ENCODE measurements around the gene LGR5.

LGR5 gene, protein sequence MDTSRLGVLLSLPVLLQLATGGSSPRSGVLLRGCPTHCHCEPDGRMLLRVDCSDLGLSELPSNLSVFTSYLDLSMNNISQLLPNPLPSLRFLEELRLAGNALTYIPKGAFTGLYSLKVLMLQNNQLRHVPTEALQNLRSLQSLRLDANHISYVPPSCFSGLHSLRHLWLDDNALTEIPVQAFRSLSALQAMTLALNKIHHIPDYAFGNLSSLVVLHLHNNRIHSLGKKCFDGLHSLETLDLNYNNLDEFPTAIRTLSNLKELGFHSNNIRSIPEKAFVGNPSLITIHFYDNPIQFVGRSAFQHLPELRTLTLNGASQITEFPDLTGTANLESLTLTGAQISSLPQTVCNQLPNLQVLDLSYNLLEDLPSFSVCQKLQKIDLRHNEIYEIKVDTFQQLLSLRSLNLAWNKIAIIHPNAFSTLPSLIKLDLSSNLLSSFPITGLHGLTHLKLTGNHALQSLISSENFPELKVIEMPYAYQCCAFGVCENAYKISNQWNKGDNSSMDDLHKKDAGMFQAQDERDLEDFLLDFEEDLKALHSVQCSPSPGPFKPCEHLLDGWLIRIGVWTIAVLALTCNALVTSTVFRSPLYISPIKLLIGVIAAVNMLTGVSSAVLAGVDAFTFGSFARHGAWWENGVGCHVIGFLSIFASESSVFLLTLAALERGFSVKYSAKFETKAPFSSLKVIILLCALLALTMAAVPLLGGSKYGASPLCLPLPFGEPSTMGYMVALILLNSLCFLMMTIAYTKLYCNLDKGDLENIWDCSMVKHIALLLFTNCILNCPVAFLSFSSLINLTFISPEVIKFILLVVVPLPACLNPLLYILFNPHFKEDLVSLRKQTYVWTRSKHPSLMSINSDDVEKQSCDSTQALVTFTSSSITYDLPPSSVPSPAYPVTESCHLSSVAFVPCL

DNA sequence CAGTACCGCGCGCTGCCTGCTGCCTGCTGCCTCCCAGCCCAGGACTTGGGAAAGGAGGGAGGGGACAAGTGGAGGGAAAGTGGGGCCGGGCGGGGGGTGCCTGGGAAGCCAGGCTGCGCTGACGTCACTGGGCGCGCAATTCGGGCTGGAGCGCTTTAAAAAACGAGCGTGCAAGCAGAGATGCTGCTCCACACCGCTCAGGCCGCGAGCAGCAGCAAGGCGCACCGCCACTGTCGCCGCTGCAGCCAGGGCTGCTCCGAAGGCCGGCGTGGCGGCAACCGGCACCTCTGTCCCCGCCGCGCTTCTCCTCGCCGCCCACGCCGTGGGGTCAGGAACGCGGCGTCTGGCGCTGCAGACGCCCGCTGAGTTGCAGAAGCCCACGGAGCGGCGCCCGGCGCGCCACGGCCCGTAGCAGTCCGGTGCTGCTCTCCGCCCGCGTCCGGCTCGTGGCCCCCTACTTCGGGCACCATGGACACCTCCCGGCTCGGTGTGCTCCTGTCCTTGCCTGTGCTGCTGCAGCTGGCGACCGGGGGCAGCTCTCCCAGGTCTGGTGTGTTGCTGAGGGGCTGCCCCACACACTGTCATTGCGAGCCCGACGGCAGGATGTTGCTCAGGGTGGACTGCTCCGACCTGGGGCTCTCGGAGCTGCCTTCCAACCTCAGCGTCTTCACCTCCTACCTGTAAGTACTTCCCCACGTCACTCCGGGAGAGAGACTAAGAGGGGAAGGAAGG, at the start of gene LGR5:
TSS of gene LGR5 (plus strand) at position 186 of the 732 bp plus-strand sequence. CDS start at position 469, 283 bp downstream.
- no peak for DNase-seq

DNA sequence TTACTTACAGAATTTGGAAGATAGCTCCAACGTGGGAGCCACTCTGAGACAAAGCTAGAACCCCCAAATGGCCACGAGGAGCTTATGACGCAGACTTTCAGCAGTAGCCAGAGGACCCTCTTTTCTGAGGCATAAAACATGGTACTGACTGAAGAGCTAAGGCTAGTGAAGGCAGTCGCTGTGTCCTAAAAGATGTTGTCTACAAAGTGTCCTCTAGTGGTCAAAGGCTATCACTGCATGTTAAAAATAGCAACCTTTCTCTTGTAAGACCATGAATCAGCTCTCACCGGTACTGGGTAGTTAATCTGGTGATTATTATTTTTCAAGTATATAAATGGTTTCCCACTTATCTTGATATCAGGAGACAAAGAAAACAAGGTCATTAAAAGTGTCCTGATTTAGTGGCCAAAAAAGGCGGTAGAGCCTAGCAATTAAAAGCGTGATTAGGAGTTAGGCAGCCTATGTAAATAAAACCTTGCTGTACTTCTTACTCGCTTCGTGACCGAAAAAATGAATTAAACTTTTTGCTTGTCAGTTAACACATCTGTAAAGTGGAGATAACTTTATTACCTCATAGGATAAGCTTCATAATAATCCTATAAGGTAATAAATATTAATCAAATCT, 47.0 kb upstream of the LGR5 start:
- DNase-seq, result peak; percentile 55 to 58

DNA sequence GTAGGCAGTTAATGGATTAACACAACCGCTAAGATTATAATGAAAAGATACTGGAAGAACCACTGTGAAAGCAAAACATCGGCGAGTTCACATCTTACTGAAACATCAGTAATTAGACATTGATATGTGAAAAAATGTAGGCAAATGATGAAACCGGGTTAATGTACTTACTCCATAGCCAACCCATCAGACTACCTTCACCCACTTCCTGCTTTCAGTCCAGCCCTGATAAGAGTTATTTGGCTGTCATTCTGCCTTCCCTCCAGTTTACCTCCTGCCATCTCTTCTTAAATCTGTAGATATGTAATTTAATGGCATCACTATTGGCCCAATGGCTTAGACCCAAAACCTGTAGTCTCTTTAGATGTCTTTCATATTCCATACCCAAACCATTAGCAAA, 46.0 kb upstream of the LGR5 start:
- no peak for DNase-seq

DNA sequence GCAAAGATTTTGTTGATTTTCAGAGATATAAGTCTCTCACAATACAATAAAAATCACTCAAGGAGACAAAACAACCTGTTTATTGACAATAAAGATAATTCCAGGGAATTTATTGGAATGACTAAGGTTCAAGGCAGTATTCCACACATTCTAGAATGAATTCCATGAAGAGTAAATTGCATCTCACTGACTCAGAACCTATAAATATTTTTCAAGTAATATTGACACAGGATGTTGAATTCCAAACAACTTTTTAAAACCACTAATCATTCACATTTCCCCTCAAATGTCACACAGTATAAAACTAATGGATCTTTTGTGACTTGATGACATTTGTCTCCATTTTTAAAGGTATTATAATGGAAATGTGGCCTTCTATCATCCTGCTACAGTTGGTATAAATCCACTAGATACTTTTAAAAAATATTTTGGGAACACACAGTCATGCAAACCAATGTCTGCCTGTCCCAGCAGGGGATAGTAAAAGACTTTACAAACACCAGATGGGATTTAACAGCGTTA, 42.1 kb upstream of the LGR5 start:
- no peak for DNase-seq

DNA sequence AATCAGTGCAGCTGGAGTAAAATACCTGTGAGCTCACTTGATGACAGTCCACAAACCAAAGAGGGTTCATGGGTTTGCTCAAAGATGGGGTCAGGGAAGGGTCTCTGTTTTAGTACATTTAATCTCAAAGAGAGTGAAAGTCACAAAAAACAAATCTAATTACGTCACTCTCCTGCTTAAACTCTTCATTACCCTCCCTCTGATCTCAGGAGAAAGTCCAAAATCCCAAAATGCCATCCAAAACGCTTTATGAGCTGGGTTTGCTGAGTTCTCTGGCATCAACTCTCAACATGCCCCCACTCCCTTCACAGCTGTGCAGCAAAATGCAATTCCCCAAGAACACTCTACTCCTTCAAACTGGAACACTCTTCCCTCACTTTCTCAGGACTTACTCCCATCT, 40.4 kb upstream of the LGR5 start:
- DNase-seq, result no peak

DNA sequence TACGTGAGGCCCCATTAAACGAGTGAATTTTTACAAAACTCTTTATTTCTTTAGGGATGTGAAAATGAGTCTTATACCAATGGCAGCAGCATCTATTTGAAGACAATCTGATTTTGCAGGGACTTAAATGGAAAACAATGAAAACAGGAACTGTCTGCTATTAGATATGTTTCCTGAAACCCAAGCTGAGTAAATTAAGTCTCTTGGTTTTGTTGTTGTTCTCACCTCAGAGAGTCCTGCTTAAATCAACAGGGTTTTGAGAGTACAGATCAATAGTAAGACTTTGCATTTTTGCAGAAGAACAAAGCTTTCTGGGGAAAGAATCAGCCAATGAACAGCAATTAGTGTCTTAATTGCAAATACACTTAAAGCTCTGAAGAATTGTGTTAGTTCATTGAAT, 39.1 kb upstream of the LGR5 start:
- no peak for DNase-seq

DNA sequence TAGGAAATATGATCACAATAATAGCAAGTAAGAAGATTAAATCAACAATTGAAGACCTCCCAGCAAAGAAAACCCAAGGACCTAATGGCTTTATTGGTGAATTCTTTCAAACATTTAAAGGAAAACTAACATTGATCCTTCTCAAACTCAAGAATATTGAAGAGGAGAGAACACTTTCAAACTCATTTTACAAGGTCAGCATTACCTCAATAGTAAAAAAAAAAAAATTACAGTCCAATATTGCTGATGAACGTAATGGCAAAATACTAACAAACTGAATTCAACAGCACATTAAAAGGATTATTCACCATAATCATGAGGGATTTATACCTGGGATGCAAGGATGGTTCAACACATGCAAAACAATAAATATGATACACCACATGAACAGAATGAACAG, 33.7 kb upstream of the LGR5 start:
- DNase-seq, result no peak

DNA sequence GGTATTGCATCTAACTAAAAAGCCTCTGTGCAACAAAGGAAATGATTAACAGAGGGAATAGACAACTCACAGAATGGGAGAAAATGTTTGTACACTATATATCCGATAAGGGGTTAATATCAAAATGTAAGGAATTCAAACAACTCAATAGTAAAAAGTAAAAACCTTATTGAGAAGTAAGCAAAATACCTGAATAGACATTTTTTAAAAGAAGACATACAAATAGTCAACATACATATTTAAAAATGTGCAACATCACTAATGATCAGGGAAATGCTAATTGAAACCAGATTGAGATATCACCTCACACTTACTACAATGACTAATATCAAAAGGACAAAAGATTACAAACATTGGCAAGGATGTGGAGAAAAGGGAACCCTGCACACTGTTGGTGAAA, 31.9 kb upstream of the LGR5 start:
- no peak for DNase-seq

DNA sequence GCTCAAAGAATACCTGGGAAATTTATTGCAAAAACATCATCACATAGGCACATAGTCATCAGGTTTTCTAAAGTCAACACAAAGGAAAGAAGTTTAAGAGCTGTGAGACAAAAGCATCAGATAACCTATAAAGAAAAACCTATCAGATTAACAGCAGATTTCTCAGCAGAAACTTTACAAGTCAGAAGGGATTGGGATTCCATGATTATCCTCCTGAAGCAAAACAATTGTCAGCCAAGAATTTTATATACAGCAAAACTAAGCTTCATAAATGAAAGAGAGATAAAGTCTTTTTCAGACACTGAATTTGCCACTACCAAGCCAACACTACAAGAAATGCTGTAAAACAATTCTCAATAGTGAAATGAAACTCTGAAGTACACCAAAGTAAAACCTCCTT, 28.8 kb upstream of the LGR5 start:
- DNase-seq, result no peak

DNA sequence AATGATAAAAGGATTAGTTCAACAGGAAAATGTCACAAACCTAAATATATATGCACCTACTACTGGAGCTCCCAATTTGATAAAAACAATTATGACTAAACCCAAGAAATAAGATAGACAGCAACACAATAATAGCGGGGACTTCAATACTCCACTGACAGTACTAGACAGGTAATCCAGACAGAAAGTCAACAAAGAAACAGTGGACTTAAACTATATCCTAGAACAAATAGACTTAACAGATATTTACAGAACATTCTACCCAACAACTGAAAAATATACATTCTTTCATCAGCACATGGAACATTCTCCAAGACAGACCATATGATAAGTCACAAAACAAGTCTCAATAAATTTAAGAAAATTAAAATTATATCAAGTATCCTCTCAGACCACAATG, 28.0 kb upstream of the LGR5 start:
- no peak for DNase-seq

DNA sequence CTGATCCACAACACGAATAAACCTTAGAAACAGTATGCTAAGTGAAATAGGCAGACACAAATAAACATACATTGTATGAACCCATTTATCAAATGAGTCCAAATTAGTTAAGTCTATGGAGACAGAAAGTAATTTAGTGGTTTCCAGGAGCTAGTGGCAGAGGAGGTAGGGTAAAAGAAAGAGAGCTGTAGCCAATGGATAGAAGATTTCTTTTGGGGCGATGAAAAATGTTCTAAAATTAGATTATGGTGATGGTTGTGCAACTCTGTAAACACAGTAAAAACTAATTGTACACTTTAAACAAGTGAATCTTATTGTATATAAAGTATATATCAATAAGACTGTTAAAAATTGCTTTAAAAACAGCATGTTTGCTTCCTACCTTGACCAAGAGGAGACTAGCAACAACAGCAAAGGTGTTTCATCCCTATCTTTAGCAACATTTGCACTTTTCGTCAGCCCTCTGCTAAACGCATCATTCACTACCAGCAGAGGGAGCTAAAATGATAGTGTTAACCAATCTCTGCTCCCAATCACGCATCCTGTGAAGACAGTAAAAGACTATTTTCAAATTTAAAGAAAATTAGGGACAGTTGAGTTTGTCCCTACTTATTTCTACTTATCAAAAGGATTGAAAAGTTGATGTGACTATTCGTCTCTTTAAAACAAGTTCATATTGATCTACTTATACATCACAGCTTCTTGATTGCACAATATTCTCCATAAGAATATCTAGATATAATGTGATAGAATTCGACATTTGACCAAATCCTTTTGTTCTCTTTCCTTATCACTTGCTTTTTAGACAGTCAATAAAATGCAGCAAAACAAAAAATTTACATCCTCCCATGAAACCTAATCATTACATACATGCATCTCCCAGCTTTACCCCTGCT, 24.0 kb upstream of the LGR5 start:
- DNase-seq, result peak; percentile 49 to 50

DNA sequence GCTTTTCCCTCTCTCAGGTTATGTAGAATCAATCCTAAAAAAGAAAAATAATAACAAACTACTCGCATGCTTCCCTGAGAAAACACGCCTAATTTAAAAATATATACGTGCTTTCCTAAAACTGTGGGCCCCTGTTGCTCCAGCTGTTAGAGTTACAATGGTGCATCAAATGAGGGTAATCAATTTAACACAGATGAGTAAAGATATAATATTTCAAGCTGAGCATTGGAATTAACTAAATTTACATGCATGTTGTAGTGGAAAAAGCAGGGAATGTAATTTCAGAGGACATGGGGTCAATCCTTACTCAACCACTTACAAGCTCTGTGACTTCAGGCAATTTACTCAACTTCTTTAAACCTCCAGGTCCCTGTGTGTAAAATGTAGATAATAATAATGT, 22.4 kb upstream of the LGR5 start:
- no peak for DNase-seq

DNA sequence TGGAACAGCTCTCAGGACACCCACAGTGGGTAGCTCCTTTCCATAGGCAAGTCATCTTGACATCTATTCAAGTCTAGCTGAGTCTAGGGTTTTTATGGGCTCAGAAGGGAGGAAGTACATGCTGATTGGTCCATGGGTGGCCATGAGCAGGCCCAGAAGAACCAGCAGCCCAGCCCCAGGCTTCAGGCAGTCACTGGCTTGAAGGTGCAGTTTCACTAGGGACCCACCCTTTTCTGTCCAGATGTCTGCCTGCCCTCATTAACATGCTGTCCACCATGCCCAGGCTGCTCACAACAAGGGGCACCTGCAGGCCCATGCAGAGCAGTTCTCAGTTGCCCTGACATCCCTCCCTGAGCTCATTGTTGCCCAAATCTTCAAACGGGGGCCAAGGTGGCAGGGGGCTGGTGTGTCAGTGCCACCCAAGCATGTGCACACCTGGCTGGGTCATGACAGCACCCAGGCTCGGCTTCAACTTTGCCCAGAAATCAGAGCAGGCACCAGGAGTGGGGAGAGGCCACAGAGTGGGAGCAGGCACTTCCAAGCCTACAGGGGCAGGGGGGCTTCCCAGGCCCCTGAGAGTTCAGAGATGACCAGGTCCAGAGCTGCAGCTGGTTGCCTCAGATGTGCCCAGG, 18.7 kb upstream of the LGR5 start:
- no peak for DNase-seq

DNA sequence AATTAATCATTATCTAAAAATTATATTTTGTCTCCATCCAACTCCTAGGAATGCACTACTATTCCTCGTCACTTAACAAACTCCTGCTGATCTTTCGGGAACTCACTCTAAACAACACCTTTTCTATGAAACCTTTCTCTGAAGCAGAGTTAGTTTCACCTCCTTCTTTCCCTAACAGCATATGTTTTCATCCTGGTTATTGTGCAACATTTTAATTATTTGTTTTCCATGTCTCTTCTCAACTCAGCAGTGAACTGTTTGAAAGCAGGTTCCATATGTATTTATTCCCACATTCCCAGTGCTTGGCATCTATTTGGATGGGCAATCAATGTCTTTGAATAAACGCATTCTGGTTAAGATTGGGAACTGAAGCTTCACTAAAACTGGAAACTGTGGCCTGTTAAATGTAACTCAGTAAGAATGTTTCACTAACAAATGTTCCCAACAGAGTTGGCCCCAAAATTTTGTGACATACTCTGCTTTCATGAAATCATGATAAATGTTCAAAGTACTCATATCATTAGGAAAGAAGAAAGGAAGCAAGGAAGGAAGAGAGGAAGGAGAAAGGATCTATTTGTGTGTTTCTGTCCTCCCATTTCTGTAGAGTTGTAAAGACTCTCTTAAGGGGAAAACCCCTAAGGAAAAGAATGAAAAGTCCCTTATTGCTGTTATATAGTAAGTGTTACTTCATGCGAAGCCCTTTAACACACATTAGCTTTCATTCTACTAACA, 13.9 kb upstream of the LGR5 start:
- DNase-seq, result no peak

DNA sequence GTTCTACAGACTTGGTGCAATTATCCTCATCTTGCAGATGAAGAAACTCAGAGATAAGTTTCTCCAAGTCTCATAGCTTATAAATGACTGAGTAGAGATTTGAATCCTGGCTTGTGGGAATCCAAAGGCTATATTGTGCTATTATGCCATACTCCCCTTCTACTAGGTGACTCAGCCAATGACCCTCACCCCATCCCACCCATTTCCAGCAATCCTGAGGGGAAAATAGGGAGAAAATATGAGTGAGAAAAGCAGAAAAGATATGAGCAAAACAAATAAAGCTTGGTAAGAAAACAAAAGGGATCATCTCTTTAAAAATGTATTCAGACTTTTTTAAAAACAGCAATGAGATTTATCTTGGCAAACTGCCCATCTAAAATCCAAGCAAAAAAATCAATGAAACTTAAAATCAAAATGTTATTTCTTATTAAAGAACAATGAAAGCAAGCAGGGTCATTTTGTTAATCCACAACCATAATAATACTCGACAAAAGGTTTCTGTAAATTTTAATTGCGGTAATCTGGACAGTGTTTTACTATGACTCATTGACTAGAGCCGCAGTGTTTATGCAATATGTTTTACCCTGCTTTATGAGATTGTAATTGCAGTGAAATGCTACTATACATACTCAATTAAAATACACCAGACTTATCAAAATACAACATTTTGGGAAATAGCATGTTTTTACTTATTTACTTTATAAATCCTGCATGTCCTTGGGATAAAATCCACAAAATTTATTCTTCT, 13.1 kb upstream of the LGR5 start:
- DNase-seq, result no peak

DNA sequence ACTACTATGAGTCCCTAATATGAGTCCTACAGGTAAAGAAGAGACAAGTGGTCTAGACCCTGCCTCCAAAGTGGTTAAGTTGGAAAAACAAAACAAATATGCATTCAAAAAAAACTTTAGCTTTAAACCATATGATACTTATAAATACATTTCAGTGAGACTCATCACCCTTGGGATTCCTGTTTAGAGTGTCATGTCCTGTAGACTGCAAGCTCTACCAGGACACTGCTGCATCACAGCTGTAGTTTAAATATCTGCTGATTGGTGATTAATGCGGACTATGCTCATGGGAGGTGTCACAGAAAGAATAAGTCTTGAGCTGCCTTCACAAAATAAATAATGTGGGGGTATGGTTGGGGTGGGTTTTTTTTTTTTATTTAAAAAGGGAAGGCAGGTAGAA, 8.8 kb upstream of the LGR5 start:
- DNase-seq, result no peak

DNA sequence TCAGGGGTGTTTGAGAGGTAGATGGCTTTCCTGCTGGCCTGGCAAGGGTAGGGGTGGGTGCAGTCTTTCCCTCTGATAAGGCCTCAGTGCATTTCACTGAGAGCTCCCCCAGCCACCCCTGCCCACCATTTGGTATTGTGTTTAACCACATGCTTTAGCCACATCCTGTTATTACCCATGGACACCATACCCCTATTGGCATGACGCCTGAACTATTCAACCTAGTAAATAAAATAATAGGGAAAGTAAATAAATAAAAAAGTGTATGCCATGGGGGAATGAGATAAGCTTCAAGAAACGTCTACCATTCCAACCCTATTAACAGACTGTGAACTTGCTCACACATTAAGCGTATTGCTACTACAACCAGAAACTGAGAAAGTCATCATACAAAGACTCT, 7.6 kb upstream of the LGR5 start:
- DNase-seq, result no peak

DNA sequence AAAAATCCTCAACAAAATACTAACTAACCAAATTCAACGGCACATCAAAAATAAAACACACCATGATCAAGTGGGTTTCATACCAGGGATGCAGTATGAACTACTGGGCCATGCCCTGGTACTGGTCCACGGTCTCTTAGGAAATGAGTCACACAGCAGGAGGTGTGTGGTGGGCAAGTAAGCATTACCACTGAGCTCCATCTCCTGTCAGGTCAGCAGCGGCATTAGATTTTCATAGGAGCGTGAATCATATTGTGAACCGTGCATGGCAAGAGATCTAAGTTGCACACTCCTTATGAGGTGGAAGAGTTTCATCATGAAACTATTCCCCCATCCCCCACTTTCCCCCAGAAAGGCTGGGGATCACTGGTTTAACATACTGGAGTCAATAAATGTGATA, 6.7 kb upstream of the LGR5 start:
- no peak for DNase-seq

DNA sequence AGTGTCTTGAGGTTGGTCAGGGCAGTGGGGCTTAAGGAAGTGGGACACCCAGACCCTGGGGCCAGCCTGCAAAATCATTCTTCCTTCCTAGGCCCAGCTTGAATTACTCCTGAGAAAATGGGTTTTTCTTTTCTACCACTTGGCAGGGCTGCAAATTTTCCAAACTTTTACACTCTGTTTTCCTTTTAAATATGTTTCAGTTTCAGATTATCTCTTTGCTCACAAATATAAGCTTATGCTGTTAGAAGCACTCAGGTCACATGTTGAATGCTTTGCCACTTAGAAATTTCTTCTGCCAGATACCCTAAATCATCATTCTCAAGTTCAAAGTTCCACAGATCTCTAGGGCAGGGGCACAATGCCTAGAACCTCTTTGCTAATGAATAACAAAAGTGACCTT, 2.9 kb upstream of the LGR5 start:
- no peak for DNase-seq

Measured in AML-193 (cell line).